Measurements from ENCODE around the gene MARVELD1.

DNA sequence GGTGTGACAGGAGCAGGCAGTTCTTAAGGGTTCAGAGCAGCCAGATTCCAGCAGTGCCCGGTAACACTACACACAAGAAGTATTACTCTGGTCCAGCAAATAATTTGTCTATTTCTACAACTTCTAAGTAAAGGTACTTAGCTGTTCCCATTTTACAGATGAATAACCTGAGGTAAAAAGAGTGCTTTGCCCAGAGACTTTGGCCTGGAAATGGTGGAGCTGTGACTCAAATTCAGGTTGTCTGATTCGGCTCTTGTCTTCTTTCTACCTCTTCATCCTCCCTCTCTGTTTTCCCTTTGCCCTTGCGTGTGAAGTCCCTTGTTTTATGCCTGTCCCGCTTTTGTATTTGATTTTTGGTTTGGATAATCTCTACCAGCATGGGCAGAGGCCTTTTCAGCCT lies 41.2 kb downstream of the MARVELD1 start:
- no peak for TF ChIP-seq CTCF (IDR thresholded peaks at IDR 0.05)
- no peak for TF ChIP-seq ZFX (IDR thresholded peaks at IDR 0.05; ENCODE audit: borderline replicate concordance)
